WTC11 (cell line): Measurements from ENCODE around the gene NAXE. TPM values are rescaled to one million over a fixed set of nuclear protein-coding genes. Genes with fewer than 3 reads are reported as not detected.
A peak's percentile ranks its signal among the peaks of the same experiment; 100 is the strongest.

Experiments used
- ATAC-seq: fragments of 200-7000 bp; cut with Tn5 transposase; 2 replicates; pipeline ENCODE4 v1.10.0; 2021; ENCODE audit warnings: mild to moderate bottlenecking, moderate library complexity
- CTCF ChIA-PET: fragments of 300-600 bp; sonication (Branson Sonifier 250); formaldehyde crosslinking; loops from one replicate; lab custom pipeline; 2021; ENCODE audit warnings: antibody characterized with exemption; lab: Charles Lee
- POLR2A ChIA-PET: fragments of 350-600 bp; sonication (Branson Sonifier 250); formaldehyde crosslinking; loops from one replicate; lab custom pipeline; 2021; ENCODE audit warnings: antibody characterized with exemption; lab: Charles Lee
- DNase-seq: peaks from one replicate; pipeline ENCODE4 v3.0.0; 2021; ENCODE audit warnings: low spot score
- H3K27ac Mint-ChIP-seq: 2 replicates; pipeline ENCODE4 v1.8.0; 2021; ENCODE audit warnings: mixed read lengths
- H3K27me3 Mint-ChIP-seq: 2 replicates; pipeline ENCODE4 v1.8.0; 2021; ENCODE audit warnings: low read depth, mild to moderate bottlenecking, moderate library complexity, mixed read lengths
- H3K36me3 Mint-ChIP-seq: 2 replicates; pipeline ENCODE4 v1.8.0; 2021; ENCODE audit warnings: mixed read lengths
- H3K4me1 Mint-ChIP-seq: 2 replicates; pipeline ENCODE4 v1.8.0; 2022; ENCODE audit warnings: mixed read lengths
- H3K4me3 Mint-ChIP-seq: 2 replicates; pipeline ENCODE4 v1.8.0; 2021; ENCODE audit warnings: mild to moderate bottlenecking, moderate library complexity, mixed read lengths
- H3K9me3 Mint-ChIP-seq: 2 replicates; pipeline ENCODE4 v1.8.0; 2021; ENCODE audit warnings: mixed read lengths
- GABPB1 ChIP-seq: sonication (generic); formaldehyde crosslinking; IDR thresholded peaks from 2 replicates; pipeline ENCODE4 v1.8.1; 2023; ENCODE audit warnings: mild to moderate bottlenecking, missing genetic modification reagents
- JAZF1 ChIP-seq: fragments of 250-450 bp; sonication (Bioruptor Pico); IDR thresholded peaks from 2 replicates; pipeline ENCODE4 v1.9.0; 2021; ENCODE audit warnings: moderate library complexity, mild to moderate bottlenecking, inconsistent platforms
- JUN ChIP-seq: sonication (generic); formaldehyde crosslinking; IDR thresholded peaks from 2 replicates; pipeline ENCODE4 v1.8.0; 2023; ENCODE audit warnings: mild to moderate bottlenecking, missing genetic modification reagents
- NR1H2 ChIP-seq: sonication (generic); formaldehyde crosslinking; IDR thresholded peaks from 2 replicates; pipeline ENCODE4 v1.9.0; 2021; ENCODE audit warnings: mild to moderate bottlenecking, moderate library complexity, missing genetic modification reagents
- NR3C1 ChIP-seq: sonication (generic); formaldehyde crosslinking; conservative IDR thresholded peaks from 2 replicates; pipeline ENCODE4 v1.8.1; 2023; ENCODE audit warnings: low read depth, mild to moderate bottlenecking, missing genetic modification reagents
- PRRX2 ChIP-seq: fragments of 250-450 bp; sonication (Bioruptor Pico); IDR thresholded peaks from 2 replicates; pipeline ENCODE4 v1.8.0; 2021; ENCODE audit warnings: mild to moderate bottlenecking
- SMAD3 ChIP-seq: sonication (generic); formaldehyde crosslinking; IDR thresholded peaks from 2 replicates; pipeline ENCODE4 v1.8.0; 2022; ENCODE audit warnings: missing genetic modification reagents, mild to moderate bottlenecking, borderline replicate concordance
- ZBTB21 ChIP-seq: sonication (generic); formaldehyde crosslinking; IDR thresholded peaks from 2 replicates; pipeline ENCODE4 v1.8.1; 2023; ENCODE audit warnings: mild to moderate bottlenecking, missing genetic modification reagents, borderline replicate concordance
- ZNF263 ChIP-seq: sonication (generic); formaldehyde crosslinking; IDR thresholded peaks from 2 replicates; pipeline ENCODE4 v1.8.1; 2022; ENCODE audit warnings: low read depth, mild to moderate bottlenecking, moderate library complexity, missing genetic modification reagents
- ZNF423 ChIP-seq: fragments of 250-450 bp; sonication (Bioruptor Pico); IDR thresholded peaks from 2 replicates; pipeline ENCODE4 v2.1.2; 2022; ENCODE audit warnings: mild to moderate bottlenecking, moderate library complexity
- total RNA-seq: library from RNA; stranded (reverse); gene quantifications from 3 replicates; pipeline ENCODE4 v1.2.3, GENCODE V29; 2021
- TF ChIP-seq, protein P1 (sequence below): fragments of 250-450 bp; sonication (Bioruptor Pico); IDR thresholded peaks from 2 replicates; pipeline ENCODE4 v1.9.0; 2021; ENCODE audit warnings: mild to moderate bottlenecking
- TF ChIP-seq, protein P2 (sequence below): fragments of 250-450 bp; sonication (Bioruptor Pico); IDR thresholded peaks from 2 replicates; pipeline ENCODE4 v1.9.0; 2021; ENCODE audit warnings: mild to moderate bottlenecking, borderline replicate concordance
- TF ChIP-seq, protein P3 (sequence below): sonication (generic); formaldehyde crosslinking; IDR thresholded peaks from 2 replicates; pipeline ENCODE4 v1.8.0; 2022; ENCODE audit warnings: mild to moderate bottlenecking, missing genetic modification reagents
- TF ChIP-seq, protein P4 (sequence below): sonication (generic); formaldehyde crosslinking; conservative IDR thresholded peaks from 2 replicates; pipeline ENCODE4 v1.8.1; 2022; ENCODE audit warnings: mild to moderate bottlenecking, missing genetic modification reagents
- TF ChIP-seq, protein P5 (sequence below): fragments of 250-450 bp; sonication (Bioruptor Pico); IDR thresholded peaks from 2 replicates; pipeline ENCODE4 v2.1.2; 2022; ENCODE audit warnings: mild to moderate bottlenecking, moderate library complexity

The NAXE gene
- total RNA-seq, 1 experiment from 2014 or later, result 81.6 TPM

DNA sequence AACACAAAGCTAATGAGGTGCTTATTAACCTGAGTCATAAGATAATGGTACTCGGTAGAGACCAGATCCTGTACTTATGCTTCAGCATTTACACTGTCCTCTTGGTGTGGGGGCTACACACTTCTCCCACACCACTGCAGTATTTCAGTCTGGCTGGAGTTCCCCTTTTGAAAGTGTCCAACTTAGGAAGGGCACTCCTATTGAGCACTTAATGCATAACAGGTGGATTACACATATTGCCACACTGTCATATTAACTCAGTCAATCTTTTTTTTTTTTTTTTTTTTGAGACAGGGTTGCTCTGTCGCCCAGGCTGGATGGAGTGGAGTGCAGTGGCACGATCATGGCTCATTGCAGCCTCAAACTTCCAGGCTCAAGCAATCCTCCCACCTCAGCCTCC, 8.2 kb downstream of the NAXE start (continued):
- TF ChIP-seq, protein P1, sequence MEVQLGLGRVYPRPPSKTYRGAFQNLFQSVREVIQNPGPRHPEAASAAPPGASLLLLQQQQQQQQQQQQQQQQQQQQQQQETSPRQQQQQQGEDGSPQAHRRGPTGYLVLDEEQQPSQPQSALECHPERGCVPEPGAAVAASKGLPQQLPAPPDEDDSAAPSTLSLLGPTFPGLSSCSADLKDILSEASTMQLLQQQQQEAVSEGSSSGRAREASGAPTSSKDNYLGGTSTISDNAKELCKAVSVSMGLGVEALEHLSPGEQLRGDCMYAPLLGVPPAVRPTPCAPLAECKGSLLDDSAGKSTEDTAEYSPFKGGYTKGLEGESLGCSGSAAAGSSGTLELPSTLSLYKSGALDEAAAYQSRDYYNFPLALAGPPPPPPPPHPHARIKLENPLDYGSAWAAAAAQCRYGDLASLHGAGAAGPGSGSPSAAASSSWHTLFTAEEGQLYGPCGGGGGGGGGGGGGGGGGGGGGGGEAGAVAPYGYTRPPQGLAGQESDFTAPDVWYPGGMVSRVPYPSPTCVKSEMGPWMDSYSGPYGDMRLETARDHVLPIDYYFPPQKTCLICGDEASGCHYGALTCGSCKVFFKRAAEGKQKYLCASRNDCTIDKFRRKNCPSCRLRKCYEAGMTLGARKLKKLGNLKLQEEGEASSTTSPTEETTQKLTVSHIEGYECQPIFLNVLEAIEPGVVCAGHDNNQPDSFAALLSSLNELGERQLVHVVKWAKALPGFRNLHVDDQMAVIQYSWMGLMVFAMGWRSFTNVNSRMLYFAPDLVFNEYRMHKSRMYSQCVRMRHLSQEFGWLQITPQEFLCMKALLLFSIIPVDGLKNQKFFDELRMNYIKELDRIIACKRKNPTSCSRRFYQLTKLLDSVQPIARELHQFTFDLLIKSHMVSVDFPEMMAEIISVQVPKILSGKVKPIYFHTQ (CRISPR knock-in tag), result no peak
- TF ChIP-seq, protein P2, sequence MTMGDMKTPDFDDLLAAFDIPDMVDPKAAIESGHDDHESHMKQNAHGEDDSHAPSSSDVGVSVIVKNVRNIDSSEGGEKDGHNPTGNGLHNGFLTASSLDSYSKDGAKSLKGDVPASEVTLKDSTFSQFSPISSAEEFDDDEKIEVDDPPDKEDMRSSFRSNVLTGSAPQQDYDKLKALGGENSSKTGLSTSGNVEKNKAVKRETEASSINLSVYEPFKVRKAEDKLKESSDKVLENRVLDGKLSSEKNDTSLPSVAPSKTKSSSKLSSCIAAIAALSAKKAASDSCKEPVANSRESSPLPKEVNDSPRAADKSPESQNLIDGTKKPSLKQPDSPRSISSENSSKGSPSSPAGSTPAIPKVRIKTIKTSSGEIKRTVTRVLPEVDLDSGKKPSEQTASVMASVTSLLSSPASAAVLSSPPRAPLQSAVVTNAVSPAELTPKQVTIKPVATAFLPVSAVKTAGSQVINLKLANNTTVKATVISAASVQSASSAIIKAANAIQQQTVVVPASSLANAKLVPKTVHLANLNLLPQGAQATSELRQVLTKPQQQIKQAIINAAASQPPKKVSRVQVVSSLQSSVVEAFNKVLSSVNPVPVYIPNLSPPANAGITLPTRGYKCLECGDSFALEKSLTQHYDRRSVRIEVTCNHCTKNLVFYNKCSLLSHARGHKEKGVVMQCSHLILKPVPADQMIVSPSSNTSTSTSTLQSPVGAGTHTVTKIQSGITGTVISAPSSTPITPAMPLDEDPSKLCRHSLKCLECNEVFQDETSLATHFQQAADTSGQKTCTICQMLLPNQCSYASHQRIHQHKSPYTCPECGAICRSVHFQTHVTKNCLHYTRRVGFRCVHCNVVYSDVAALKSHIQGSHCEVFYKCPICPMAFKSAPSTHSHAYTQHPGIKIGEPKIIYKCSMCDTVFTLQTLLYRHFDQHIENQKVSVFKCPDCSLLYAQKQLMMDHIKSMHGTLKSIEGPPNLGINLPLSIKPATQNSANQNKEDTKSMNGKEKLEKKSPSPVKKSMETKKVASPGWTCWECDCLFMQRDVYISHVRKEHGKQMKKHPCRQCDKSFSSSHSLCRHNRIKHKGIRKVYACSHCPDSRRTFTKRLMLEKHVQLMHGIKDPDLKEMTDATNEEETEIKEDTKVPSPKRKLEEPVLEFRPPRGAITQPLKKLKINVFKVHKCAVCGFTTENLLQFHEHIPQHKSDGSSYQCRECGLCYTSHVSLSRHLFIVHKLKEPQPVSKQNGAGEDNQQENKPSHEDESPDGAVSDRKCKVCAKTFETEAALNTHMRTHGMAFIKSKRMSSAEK (CRISPR knock-in tag), result no peak

DNA sequence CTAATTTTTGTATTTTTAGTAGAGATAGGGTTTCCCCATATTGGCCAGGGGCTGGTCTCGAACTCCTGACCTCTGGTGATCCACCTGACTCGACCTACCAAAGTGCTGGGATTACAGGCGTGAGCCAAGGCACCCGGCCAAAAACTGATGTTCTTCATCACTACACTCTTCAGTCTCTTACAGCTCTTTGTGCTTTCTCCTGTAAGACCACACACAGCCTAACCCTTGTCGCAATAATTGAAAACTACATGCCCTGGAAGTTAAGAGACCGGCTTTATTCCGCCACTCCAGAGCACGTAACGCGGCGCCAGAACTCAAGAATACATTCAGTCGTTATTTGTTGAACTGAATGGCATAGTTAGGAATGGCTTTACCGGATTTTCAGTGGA, 9.2 kb downstream of the NAXE start:
- H3K27me3 Mint-ChIP-seq, result no peaks in the 10 kb centered on the region
- ChIA-PET CTCF (interaction anchor here (1.0 to 1.3 kb wide), 2 partner anchors 9 to 120 kb away, joined by 3 to 5 read pairs; partner anchors contain the start of gene NAXE), POLR2A (no interaction called here)
- peak overlapping the region; percentile 94 for H3K4me3 Mint-ChIP-seq
- peaks cover 33% of the 10 kb centered on the region for H3K36me3 Mint-ChIP-seq
- peaks cover 13% of the 10 kb centered on the region for H3K4me1 Mint-ChIP-seq
- peak overlapping the region; percentile 98 for H3K27ac Mint-ChIP-seq
- H3K9me3 Mint-ChIP-seq, result no peaks in the 10 kb centered on the region
- no peak for DNase-seq
- TF ChIP-seq JAZF1 (no peak), JUN (CRISPR knock-in tag) (no peak), NR1H2 (no peak), PRRX2 (CRISPR knock-in tag) (no peak), ZNF263 (CRISPR knock-in tag) (no peak)
- TF ChIP-seq, protein P3, sequence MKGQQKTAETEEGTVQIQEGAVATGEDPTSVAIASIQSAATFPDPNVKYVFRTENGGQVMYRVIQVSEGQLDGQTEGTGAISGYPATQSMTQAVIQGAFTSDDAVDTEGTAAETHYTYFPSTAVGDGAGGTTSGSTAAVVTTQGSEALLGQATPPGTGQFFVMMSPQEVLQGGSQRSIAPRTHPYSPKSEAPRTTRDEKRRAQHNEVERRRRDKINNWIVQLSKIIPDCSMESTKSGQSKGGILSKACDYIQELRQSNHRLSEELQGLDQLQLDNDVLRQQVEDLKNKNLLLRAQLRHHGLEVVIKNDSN (CRISPR knock-in tag), result no peak
- TF ChIP-seq, protein P1 (CRISPR knock-in tag), result no peak
- ATAC-seq, result no peak

DNA sequence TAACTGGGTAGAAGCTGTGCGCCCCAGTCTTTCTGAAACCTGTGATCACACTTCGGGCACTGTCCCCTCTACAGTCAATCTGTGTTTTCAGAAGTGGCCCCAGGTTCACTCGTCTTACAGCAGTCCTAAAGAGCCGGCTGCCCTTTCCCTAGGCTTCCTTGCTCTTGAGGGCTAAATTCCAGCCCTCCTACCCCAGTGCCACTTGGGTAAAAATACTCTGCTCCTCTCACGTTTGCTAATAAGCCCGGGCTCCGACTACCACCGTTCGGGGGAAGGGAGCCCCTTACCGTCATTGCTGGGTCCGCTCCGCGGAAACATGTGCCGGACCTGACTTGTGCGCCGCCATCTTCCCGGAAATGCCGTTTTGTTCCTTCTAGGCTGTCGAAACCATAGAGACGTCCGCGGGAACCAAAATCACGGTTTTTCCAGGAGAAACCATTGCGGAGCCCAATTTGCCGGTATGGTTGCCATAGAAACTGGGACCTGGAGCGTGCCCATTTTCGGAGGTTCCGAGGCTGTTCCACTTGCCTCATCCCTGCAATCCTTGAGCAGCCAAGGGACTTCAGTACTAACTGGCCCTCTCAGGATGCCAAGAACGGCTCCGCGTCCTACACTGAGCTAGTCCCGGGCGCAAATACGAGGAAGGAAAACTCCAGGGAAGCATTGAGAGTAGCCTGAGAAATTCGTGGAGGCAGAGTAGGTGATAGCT, 9.7 kb downstream of the NAXE start, which contains the start of gene GPATCH4:
GPATCH4 (minus strand) TSS at position 358 of the 709 bp plus-strand sequence.
- ChIA-PET CTCF (interaction anchor here (0.6 to 5.5 kb wide), 14 partner anchors 9 to 216 kb away, joined by 3 to 27 read pairs (median 4); partner anchors contain the start of genes BCAN, HAPLN2, NAXE and TTC24), POLR2A (interaction anchor here (0.5 to 1.8 kb wide), 2 partner anchors 10 to 101 kb away, joined by 3 to 6 read pairs; partner anchors contain the start of genes MEF2D and NAXE)
- no peaks in the 10 kb centered on the region for H3K27me3 Mint-ChIP-seq
- H3K4me3 Mint-ChIP-seq, result peak within 1 kb of the TSS; percentile 94
- peaks cover 28% of the 10 kb centered on the region for H3K36me3 Mint-ChIP-seq
- peak within 1 kb of the TSS; percentile 98 for H3K27ac Mint-ChIP-seq
- DNase-seq (peak; percentile 81), ATAC-seq (peak; percentile 81)
- no peaks in the 10 kb centered on the region for H3K9me3 Mint-ChIP-seq
- peaks cover 13% of the 10 kb centered on the region for H3K4me1 Mint-ChIP-seq
- no peak for TF ChIP-seq ZBTB21 (CRISPR knock-in tag)
- TF ChIP-seq, protein P4, sequence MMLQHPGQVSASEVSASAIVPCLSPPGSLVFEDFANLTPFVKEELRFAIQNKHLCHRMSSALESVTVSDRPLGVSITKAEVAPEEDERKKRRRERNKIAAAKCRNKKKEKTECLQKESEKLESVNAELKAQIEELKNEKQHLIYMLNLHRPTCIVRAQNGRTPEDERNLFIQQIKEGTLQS (CRISPR knock-in tag), result no peak
- TF ChIP-seq NR3C1, result no peak
- TF ChIP-seq, protein P5, sequence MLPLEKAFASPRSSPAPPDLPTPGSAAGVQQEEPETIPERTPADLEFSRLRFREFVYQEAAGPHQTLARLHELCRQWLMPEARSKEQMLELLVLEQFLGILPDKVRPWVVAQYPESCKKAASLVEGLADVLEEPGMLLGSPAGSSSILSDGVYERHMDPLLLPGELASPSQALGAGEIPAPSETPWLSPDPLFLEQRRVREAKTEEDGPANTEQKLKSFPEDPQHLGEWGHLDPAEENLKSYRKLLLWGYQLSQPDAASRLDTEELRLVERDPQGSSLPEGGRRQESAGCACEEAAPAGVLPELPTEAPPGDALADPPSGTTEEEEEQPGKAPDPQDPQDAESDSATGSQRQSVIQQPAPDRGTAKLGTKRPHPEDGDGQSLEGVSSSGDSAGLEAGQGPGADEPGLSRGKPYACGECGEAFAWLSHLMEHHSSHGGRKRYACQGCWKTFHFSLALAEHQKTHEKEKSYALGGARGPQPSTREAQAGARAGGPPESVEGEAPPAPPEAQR (CRISPR knock-in tag), result no peak
- TF ChIP-seq, protein P1 (CRISPR knock-in tag), result no peak
- no peak for TF ChIP-seq ZNF423 (CRISPR knock-in tag)
- TF ChIP-seq SMAD3 (CRISPR knock-in tag), result no peak
- TF ChIP-seq GABPB1, result peak; percentile 70; the same call in 1 of the 2 replicates
